ENCODE measurements around the gene RIC1. TPM values are rescaled to one million over a fixed set of nuclear protein-coding genes. Genes with fewer than 3 reads are reported as not detected.

RIC1 gene
- total RNA-seq, 1 experiment from 2014 or later, result 13.8 TPM

DNA sequence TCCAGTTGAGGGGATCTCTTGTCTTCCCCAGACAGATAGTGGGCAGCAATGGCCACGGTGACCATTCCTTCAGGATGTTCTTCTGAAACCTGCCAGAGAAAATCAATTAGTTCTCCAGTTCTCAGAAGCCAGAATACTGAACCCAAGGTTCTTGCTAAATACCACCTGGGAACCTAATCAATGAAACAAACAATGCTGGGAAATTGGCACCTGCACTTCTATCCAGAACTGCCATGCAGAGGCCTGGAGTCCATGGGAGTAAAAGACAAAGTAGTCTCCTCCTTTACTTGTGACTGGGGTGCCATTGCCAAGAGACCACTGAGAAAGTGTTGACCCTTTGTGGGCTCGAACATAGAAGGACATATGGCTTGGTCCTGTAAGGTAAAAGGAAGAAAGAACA lies 158.3 kb downstream of the RIC1 start:
- DNase-seq, result no peak
- Histone ChIP-seq H3K27me3 (ENCODE audit: insufficient read depth, low read depth) (no peaks in the 10 kb centered on the region), H4K20me1 (ENCODE audit: insufficient read depth) (no peaks in the 10 kb centered on the region), H3K9me3 (ENCODE audit: insufficient read depth, low read depth) (no peaks in the 10 kb centered on the region), H2AFZ (no peak overlapping the region), H3K4me3 (no peak overlapping the region), H3K9me2 (ENCODE audit: insufficient read depth) (no peaks in the 10 kb centered on the region), H3F3A (ENCODE audit: insufficient read depth, low read depth) (no peaks in the 10 kb centered on the region; the same call in 1 of the 2 replicates), H3K36me3 (ENCODE audit: low read depth) (peaks cover 25% of the 10 kb centered on the region; the same call in 1 of the 2 replicates), H3K4me2 (no peak overlapping the region), H3K79me2 (ENCODE audit: low read depth) (peaks cover 19% of the 10 kb centered on the region; the same call in 1 of the 2 replicates), H3K27ac (no peak overlapping the region), H3K4me1 (replicated peaks; ENCODE audit: insufficient read depth) (no peaks in the 10 kb centered on the region; the same call in 1 of the 2 replicates)
- no TSS peak for BruUV-seq (replicated peaks)
- TF ChIP-seq, protein P1, sequence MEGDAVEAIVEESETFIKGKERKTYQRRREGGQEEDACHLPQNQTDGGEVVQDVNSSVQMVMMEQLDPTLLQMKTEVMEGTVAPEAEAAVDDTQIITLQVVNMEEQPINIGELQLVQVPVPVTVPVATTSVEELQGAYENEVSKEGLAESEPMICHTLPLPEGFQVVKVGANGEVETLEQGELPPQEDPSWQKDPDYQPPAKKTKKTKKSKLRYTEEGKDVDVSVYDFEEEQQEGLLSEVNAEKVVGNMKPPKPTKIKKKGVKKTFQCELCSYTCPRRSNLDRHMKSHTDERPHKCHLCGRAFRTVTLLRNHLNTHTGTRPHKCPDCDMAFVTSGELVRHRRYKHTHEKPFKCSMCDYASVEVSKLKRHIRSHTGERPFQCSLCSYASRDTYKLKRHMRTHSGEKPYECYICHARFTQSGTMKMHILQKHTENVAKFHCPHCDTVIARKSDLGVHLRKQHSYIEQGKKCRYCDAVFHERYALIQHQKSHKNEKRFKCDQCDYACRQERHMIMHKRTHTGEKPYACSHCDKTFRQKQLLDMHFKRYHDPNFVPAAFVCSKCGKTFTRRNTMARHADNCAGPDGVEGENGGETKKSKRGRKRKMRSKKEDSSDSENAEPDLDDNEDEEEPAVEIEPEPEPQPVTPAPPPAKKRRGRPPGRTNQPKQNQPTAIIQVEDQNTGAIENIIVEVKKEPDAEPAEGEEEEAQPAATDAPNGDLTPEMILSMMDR (conservative IDR thresholded peaks at IDR 0.05), result no peak
- no peak for TF ChIP-seq EZH2 (IDR thresholded peaks at IDR 0.05; ENCODE audit: low read depth)
- intact Hi-C loops (cut with micrococcal nuclease; ENCODE audit: unreplicated experiment), result no loop called here
- ChIA-PET CTCF (no interaction called here), POLR2A (ENCODE audit: unreplicated experiment) (no interaction called here)

- Histone ChIP-seq H3K9me3 (ENCODE audit: insufficient read depth, low read depth) (no peaks in the 10 kb centered on the region), H3K79me2 (ENCODE audit: low read depth) (peaks cover 17% of the 10 kb centered on the region; the same call in 1 of the 2 replicates), H4K20me1 (ENCODE audit: insufficient read depth) (no peaks in the 10 kb centered on the region), H3F3A (ENCODE audit: insufficient read depth, low read depth) (no peaks in the 10 kb centered on the region; the same call in 1 of the 2 replicates), H3K9me2 (ENCODE audit: insufficient read depth) (no peaks in the 10 kb centered on the region), H3K4me2 (no peak overlapping the region), H3K36me3 (ENCODE audit: low read depth) (peaks cover 32% of the 10 kb centered on the region; the same call in 1 of the 2 replicates), H3K27ac (no peak overlapping the region), H3K4me1 (replicated peaks; ENCODE audit: insufficient read depth) (no peaks in the 10 kb centered on the region; the same call in 1 of the 2 replicates), H2AFZ (no peak overlapping the region), H3K4me3 (no peak overlapping the region), H3K27me3 (ENCODE audit: insufficient read depth, low read depth) (no peaks in the 10 kb centered on the region)
- BruUV-seq (replicated peaks), result no TSS peak
- DNase-seq, result no peak
- intact Hi-C loops (cut with micrococcal nuclease; ENCODE audit: unreplicated experiment), result no loop called here
- CTCF ChIA-PET, result no interaction called here
- POLR2A ChIA-PET (ENCODE audit: unreplicated experiment), result no interaction called here
- no peak for TF ChIP-seq EZH2 (IDR thresholded peaks at IDR 0.05; ENCODE audit: low read depth)
- TF ChIP-seq, protein P1 (conservative IDR thresholded peaks at IDR 0.05), result no peak
Measured at GRCh38 chr9:5787759-5788302, 158.9 kb downstream of the RIC1 start.

DNA sequence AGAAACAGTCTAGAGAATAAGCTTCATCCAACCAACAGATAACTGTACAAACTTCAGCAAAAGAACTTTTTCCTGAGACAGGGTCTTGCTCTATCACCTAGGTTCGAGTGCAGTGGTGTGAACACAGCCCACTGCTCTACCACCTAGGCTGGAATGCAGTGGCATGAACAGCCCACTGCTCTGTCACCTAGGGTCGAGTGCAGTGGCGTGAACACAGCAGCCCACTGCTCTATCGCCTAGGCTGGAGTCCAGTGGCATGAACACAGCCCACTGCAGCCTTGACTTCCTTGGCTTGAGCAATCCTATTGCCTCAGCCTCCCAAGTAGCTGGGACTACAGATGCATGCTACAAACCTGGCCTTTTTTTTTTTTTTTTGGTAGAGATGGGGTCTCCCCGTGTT lies 160.6 kb downstream of the RIC1 start:
- Histone ChIP-seq H3K36me3 (ENCODE audit: low read depth) (peaks cover 28% of the 10 kb centered on the region; the same call in 1 of the 2 replicates), H3K79me2 (ENCODE audit: low read depth) (peaks cover 23% of the 10 kb centered on the region), H3K4me3 (no peak overlapping the region), H3K4me1 (replicated peaks; ENCODE audit: insufficient read depth) (no peaks in the 10 kb centered on the region), H3K9me3 (ENCODE audit: insufficient read depth, low read depth) (no peaks in the 10 kb centered on the region), H3K27ac (no peak overlapping the region), H3F3A (ENCODE audit: insufficient read depth, low read depth) (no peaks in the 10 kb centered on the region; the same call in 1 of the 2 replicates), H3K9me2 (ENCODE audit: insufficient read depth) (no peaks in the 10 kb centered on the region), H3K27me3 (ENCODE audit: insufficient read depth, low read depth) (no peaks in the 10 kb centered on the region), H3K4me2 (no peak overlapping the region), H4K20me1 (ENCODE audit: insufficient read depth) (no peaks in the 10 kb centered on the region), H2AFZ (no peak overlapping the region)
- intact Hi-C loops (cut with micrococcal nuclease; ENCODE audit: unreplicated experiment), result no loop called here
- POLR2A ChIA-PET (ENCODE audit: unreplicated experiment), result no interaction called here
- BruUV-seq (replicated peaks), result no TSS peak
- no peak for DNase-seq
- TF ChIP-seq, protein P1 (conservative IDR thresholded peaks at IDR 0.05), result no peak
- TF ChIP-seq EZH2 (IDR thresholded peaks at IDR 0.05; ENCODE audit: low read depth), result no peak
- CTCF ChIA-PET, result interaction anchor here (0.6 kb wide), 1 partner anchor 501 kb away, joined by 4 read pairs; no protein-coding TSS in a partner anchor
